Stimulated activated CD8-positive, alpha-beta memory T cell treated with anti-CD3 and anti-CD28 coated beads, Interleukin-2, amount 100 ng/mL, for 48 hours (primary cell): ENCODE data around the gene GABPB1.

ENCODE experiments used
- DNase-seq, 2 donors: peaks; one replicate each; pipeline ENCODE4 v3.0.0-alpha.2; 2020; ENCODE audit warnings: low read depth in 2 of 2

Gene GABPB1

DNA sequence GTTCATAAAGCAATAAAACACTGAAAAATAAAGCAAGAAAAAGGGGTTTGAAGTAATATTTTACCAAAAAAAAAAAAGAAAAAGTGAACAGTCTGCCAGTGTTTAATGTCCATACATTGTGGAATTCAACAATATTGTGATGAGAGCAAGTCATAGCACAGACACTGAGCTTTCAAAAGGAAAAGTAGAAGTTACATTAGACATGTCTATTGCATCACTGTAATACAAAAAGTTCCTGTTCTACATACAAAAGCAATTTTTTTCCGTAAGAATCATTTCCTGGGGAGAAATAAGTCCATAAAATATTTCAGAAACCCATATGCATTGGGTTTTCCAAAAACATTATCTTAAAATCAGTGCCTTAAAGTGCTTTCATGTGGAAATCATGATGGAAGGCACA lies 77.6 kb downstream of the GABPB1 start:
- DNase-seq: no peak

DNA sequence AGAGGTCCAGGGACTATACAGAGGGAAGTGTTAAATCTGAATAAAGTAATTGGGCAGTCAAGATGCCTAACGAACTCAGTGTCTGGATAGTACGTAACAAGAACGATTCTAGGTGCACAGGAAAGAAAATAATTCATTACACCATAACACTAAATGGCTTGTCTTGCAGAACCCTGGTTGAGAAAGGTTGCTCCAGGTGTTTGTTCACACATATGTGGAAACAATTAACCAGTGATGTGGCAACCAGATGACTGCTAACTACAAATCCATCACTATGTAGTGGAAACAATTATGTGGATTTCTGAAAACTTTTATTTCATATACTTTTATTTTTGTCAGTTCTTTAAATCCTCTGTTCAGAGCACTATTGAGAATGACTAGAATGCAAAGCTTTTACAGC lies 79.1 kb downstream of the GABPB1 start:
- DNase-seq: no peak

DNA sequence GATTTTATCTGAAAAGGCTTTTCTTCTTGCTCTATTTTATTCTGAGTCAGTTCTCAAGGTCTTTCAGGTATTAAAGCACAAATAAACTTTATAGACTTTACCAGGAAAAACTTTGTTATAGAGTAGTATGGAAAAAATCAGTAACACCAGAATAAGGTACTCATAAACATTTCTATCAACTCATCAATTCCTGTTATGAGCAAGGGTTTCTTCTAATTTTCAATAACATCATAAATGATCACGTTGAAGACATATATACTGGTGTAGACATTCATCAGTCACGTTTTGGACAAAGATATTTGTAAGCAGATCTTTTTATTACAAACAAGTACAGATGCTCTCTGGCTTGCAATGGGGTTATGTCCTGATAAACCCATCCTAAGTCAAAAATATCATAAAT lies 79.9 kb downstream of the GABPB1 start:
- no peak for DNase-seq

DNA sequence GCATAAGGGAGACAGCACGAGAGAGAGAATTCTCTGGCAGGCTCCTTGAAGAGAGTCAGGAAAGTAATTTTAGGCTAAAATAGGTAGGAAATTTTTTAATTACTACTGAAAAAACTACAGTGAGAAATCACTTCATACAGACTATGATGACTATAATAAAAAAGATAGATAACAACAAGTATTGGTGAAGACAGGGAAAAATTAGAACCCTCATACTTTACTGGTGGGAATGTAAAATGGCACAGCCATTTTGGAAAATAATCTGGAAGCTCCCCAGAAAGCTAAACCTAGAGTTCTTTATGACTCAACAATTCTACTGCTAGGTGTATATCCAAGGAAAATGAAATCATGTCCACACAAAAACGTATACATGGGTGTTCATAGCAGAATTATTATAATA lies 87.4 kb downstream of the GABPB1 start:
- no peak for DNase-seq

DNA sequence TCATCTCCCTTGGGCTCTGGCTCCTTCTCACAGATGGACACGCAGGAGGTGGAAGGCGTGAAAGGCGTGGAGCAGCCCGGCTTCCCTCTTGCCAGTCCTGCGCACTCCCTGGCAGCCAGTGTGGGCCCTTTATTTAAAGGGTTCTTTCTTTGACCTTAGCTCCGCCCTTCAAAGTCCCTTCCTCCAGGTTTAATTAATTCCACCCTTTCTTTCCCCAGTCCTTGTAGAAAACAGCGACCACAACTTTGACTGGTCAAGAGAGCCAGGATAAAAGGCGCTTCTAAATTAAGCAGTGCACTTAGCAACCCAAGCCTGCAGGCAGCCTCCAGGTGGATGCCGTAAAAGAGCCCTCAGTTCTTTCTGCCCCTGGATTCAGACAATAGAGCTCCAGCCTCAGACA lies 89.4 kb downstream of the GABPB1 start, which contains the start of gene HDC:
TSS of gene HDC (minus strand) at position 107 of the 400 bp plus-strand sequence. CDS start at position 4, 103 bp downstream.
- no peak for DNase-seq

DNA sequence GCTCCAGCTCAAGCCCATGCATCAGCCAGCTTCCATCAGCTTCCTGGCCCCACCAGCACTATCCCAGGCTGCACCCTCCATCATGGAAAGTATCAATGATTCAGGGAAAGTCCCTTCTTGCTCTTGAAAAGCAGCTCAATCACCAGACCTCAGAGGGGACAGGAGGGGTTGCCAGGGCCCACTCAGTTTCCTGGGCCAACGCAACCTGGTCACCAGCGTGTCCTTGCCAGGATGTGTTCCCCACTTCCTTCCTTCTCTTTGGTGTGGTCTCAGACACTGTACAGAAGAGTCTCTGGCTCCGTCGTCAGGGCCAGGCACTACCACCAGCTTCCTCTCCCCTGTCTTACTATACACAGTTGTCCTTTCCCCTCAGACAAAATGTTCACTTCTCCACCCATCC lies 92.5 kb downstream of the GABPB1 start:
- peak in 1 of 2 donors; percentile 43 for DNase-seq

DNA sequence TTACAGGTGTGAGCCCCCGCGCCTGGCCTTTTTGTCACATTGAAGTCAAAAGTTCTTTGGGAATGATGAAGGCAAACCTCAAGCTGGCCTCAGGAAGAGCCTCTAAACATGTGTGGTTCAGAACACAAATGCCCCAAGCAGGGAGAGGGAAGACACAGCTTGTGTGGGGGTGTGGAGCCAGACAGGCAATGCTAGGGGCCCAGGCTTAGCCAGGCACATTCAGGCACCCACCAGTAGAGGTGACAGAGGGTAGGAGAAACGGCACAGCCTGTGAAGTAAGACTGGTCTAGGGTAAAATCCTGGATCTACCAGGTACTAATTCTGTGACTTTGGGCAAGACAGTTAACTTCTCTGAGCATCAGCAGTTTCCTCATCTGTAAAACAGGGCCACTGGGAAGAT lies 93.0 kb downstream of the GABPB1 start:
- DNase-seq: no peak

DNA sequence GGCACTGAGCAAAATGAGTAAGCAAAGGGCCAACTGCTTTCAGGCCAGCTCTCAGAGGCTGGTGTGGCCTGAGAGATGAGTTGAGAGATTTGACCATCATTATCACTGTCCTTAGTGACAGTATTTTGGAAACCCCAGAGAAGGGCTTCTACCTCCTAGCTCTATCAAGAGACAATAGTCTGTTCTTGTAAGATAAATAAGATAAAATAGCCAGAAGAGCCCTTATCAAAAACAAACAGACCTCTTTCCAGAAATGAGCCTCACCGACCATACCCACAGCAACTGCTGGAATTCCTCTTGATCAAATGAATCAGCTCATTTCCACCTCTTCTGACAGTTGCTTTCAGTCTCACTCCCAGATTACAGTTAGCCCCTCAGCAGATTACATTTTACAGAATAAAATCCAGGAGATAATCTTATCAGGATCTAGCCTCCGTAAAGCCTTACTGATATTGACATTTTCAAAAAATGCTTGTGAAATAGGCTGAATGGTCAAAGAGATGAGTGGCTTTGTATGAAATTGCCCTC lies 94.0 kb downstream of the GABPB1 start:
- no peak for DNase-seq

DNA sequence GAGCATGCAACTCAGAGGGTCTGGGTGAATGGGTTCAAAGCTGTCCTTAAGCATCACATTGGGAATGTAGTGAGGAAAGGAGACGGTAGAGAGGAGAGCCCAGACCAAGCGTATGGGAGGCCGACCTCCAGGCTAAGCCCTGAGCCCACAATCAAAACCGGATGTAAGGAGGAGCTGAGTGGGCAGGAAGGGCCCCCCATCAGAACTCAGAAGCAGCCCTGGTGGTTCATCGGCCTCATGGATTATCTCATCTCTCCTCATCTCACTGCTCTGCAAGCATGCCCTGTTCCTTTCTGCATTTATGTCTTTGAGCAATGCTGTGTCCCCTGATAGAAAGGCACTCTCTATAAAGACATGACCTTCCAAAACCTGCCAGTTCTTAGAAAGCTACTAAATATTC lies 95.7 kb downstream of the GABPB1 start:
- no peak for DNase-seq

DNA sequence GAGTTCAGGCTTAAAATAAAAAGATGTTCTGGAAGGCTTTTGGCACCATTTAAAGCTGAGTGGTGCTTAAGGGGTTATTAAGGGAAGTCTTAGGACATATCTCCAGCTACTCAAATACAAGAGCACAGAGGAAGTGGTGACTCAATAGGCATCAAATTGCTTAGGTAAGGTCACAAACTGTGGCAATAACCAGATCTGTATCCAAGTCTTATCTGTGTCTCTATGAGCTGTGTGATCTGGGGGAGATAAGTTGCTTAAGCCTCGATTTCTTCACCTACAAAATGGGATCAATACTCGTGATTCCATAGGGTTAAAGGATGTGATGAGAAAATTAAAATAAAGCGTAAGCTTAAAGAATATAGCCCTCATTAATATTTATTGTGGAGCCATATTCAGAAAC lies 97.1 kb downstream of the GABPB1 start:
- DNase-seq: no peak

DNA sequence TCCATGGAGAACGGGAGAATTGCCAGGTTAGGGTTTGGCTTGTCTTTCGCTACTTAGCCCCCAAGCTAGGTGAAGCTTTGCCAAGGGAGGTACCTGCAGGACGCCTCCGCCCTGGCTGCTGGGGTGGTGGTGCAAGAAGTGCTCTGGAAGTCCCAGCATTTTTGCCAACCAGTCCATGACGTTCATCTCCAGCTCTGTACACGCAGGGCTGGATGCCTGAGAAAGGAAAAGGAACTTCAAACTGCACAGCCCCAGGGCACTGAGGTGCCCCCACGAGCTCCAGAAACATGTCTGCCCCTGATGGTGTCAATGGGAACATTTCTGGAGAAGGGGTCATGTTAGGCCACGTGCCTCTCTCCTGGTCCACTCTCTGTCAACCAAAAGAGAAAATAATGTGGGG lies 97.7 kb downstream of the GABPB1 start:
- no peak for DNase-seq

DNA sequence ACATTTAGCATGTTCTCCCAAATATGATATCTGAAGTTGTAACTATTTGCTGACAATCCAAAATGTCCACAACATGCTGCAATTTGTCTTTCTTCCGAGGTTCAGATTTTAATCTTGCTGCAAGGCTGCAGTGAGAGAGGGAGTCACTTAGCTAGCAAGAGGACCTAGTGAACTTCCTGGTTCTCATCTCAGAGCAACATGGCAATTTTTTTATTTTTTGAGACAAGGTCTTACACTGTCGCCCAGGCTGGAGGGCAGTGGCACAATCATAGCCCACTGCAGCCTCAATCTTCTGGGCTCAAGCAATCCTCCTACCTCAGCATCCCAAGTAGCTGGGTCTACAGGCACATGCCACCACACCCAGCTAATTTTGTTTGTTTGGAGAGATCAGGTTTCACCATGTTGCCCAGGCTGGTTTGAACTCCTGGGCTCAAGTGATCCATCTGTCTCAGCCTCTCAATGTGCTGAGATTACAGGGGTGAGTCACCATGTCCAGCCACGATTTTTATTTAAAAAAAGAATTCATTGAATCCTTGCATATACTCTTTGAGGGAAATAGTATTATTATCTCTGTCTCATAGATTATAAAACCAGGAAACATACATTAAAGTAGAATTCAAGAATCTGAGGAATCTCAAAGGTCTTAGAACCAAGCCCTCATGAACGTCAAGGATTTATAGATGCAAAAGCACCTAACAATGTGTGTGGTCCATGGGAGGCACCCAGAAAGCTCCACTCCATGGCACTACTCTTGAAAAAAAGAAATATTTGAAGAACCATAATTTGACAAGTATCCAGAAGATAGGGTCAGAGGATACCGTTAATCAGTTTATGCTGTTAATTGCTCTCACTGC lies 98.6 kb downstream of the GABPB1 start:
- no peak for DNase-seq

DNA sequence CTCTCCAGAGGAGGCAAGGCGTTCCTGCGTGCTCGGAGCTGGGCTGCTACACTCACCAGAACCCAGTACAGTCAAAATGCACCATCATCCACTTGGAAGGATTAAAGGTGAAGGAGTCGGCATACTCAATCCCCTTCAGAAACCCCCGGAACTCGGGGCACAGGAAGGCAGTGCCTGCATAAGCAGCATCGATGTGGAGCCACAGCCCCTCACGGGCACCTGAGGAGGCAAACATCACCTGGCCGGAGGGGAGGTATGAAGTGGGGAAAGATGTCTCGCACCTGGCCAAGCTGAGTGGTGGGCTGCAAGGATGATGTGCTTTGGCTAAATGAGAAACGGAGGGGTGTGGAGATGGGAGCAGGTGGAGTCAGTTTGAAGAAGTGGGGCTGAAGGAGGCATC lies 102.4 kb downstream of the GABPB1 start:
- no peak for DNase-seq

DNA sequence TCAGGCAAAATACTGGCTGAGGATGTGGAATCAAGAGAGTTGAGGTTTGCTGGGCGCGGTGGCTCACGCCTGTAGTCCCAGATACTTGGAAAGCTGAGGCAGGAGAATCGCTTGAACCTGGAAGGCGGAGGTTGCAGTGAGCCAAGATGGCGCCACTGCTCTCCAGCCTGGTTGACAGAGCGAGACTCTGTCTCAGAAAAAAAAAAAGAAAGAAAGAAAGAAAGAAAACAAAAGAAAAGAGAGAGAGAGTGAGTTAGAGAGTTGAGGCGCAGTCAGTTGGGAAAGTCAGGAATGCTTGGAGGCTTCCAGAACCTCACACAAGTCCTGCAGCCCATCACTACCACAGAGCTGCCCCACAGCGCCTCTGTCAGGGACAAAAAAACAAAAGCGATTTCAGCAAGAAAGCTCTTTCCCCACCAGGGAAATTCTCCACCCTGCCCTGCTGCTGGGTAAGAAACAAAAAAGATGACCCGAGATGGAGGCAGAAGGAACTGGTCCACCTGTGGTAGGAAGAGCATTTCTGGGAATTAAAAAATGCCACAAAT lies 103.3 kb downstream of the GABPB1 start:
- DNase-seq: no peak

DNA sequence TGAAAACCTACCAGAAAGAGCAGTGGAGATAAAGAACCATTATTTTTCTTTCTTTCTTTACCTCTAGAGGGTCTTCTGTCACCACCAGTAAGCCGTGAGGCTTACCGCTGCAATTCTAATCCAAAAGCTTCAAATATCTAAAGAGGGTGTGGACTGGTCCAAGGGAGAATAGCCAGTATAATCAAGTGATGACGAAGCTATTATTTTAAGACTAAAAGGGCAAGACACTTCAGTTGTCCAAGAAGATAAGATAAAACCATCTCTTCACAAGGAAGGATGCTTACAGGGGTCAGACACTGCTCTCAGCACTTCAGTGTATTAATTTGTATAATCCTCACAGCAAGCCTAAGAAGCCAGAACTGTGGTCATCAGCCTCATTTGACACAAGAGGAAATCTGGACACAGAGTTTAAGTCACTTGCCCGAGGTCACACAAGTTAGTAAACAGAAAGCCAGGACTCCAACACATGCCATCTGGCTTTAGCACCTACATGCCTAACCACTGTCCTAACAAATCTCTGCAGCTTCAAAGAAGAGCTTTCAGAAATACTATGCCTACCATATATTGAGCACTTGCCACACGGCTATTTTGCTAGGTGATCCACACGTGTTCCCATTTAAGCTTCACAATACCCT lies 104.1 kb downstream of the GABPB1 start:
- no peak for DNase-seq

DNA sequence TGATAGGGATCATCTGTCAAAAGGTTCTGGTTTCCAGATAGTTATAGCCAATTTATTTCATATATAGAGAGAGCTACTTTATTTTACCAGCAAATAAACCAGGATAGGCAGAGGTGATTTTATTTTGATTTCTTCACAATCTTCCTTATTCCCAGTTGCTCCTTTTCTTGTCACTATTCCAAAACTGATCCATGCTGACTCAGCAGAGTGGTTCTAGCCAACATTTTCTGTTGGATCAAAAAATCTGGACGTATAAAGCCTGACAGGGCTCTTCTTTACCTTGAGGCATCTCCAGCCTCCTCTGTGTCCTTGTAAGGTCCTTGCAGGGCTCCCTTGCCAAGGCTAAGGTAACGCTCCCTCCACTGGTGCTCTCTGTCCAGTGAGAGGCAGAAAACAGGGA lies 105.3 kb downstream of the GABPB1 start:
- no peak for DNase-seq

DNA sequence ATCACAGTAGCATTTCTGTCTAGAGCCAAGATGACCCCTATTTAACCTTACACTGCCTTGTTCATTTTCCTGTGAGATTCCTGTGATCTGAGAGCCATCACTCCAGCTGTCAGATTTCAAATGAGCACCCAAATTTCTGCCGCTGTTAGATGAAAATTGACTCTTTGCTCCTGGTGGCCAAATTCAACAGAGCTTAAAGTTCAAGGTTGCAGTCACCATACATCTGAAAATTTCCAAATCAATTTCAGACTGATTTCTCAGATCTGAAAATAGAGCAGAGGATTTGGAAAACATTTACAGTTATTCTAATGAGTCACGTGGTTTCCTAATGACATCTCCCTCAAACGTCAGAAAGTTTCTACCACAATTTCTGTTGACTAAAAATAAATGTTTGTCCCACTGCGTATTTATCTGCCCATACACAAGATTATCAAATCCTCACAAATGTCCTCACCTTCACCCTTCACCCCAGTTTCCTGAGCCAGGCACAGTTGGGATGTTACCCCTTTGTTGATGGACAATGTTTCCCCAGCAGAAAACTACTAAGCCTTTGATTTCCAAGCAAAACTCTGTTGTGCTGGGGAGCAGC lies 105.9 kb downstream of the GABPB1 start:
- DNase-seq: no peak

DNA sequence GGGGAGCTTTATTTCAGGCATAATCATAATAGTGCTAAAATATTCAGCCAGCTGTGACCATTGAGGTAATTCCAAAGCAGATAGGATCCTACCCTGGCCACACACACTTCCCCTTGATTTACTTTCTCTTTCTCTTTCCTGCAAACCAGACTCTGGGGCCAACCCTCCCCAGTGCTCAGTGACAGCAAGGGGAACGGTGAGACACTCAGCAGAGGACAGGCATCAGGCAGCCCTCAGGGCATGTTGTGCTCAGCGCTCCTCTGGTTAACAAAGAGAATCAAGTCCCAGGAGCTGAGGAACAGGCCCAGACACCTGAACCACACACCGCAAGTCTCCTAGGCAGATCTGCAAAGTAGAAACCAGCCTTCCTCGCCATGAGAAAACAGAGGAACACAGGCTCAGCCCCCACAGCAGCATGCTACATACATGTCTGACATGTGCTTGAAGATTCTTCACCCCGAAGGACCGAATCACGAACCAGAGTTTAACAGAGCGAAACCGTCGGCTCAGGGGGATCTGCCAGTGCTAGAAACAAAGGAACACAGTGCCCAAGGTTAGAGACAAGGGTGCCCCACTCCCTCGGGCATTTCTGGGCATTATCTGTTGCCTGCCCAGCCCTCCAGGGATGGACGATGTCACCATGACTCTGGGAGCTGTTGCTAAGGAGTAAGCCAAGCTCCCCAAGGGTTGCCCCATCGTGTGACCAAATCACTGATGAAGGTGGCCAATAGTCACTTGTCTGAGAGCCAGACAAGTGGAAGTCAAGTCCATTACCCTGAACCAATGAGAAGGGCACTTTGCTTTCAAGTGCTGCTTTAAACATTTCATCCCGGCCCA lies 107.0 kb downstream of the GABPB1 start:
- DNase-seq: no peak

DNA sequence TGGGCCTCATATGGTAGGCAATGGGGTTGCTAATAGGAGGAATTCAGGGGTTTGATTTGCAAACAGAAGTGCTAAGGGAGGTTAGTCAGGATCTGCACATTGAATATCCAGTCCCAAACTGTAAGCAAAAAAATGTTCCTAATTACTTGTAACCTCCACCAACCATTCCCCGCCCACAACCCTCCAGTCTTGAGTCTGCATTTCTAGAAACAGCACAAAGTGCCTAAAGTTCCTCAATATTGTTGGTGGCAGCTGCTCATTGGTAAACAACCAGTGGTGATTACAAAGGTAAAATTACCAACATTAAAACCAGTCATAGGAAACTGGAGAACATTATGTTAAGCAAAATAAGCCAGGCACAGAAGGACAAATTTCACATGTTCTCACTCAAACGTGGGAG lies 108.4 kb downstream of the GABPB1 start:
- no peak for DNase-seq

DNA sequence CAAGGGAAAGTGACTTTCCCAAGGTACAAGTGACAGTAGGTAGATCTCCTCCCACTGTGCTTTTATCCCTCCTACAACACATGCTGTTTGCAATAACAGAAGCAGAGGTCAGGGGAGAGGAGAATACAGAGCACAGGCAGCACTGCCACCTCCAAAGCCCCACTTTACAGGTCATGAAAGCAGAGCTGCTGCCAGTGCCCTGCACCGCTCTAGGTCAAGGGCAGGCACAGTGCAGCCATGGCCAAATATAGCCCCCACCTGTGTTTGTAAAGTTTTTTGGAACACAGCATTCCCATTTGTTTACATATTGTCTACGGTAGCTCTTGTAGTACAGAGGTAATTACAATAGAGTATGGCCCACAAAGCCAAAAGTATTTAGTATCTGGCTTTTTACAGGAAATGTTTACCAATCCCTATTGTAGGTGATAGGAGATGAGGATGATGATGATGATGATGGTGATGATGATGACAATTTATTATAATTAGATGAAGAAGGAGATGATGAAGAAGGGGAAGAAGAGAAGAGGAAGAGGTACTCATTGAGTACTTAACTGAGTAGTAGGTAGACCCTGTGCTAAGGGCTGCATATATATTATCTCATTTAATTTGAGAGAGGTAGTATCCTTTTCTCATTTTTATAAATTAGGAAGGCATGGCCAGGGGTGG lies 109.9 kb downstream of the GABPB1 start:
- no peak for DNase-seq

DNA sequence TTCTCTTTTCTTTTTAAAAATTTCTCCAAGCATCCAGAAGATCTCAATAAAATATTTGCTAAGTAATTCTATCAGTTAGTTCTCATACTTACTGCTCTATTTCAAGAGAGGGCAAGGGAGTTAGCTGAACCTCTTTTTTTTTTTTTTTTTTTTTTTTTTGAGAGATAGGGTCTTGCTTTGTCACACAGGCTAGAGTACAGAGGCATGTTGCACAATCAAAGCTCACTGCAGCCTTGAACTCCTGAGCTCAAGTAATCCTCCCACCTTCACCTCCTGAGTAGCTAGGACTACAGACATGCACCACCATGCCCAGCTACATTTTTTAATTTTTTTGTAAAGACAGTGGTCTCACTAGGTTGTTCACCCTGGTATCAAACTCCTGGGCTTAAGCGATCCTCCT lies 110.8 kb downstream of the GABPB1 start:
- no peak for DNase-seq
